GM18870 (cell line): Measurements from ENCODE around the gene NAA80.

ENCODE experiments used
- ATAC-seq: cut with Tn5 transposase; IDR thresholded peaks from one replicate; pipeline ENCODE4 v1.9.1; 2021; ENCODE audit warnings: moderate library complexity; ENCODE audit not compliant: unreplicated experiment

NAA80 gene

DNA sequence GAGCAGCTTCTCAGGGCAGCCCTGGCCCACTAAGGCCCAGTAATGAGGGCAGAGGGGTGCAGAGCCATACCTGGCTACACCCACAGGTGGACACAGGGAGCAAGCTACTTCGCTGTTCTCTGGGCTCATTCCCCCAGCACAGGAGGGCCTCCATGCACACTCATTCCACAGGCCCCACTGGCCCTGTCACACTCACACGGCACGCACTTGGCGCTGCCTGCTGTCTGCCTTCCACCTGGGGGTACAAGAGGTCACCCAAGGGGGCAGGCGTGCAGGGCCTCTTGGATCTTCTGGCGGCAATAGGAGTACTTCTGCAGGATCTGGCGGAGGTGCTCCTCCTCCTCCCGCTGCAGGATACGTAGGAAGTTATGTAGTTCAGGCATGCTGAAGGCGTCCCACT lies 31.1 kb upstream of the NAA80 start:
- no peak for ATAC-seq

DNA sequence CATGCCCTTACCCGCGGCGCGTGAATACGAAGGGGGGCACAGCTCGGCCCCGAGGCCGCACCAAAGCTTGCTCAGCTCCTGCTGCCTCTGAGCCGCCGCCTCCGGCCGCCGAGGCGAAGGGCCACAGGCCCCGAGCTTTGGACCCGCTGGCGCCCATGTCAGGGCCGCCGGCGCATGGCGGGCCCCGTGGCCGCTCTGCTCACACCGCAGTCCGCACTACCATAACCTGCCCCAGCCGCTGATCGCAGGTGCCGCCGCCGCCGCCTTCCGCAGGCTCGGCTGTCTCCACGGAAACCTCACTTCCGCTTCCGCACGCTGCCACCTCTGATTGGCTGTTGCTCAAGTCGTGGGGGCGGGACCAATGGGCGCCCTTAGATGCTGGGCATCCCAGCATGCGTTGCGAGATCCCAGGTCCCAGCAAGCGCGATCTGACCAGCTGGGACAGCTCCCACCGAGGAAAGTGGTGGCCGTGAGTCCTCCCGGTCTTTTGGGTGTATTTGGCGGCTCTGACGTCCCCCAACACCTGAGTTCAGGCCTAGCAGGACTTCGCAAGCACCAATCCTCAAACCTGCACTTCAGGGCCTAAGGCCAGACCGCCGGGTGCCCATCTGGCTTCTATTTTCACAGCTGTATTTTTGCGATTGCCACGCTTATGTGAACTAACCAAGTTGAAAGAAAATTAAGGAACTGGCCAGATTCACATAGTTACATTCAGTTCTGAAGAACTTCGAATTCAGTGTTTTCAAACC lies 28.9 kb upstream of the NAA80 start, which contains the start of gene TUSC2:
TUSC2 (minus strand) TSS at position 281 of the 749 bp plus-strand sequence; CDS start at position 157, 124 bp downstream.
- peak; percentile 70 for ATAC-seq

DNA sequence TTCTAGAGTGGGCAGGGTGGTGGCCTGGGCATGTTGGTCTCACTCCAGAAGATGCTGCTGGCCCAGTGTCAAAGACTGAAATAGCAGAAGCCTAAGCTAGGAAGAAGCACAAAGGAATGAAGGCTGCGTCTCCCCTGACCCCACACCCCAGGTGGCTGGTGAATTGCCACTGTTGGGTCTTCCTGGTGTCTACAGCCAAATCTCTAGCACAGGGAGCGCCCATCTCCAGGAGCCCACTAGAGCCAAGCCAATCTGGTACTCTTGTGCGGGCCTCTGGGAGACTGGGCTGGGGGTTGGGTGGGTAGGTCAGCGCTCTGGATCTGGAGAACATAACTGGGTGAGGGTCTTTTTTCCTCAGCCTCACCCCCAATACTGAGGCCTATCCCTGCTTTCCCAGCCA lies 27.9 kb upstream of the NAA80 start:
- no peak for ATAC-seq

DNA sequence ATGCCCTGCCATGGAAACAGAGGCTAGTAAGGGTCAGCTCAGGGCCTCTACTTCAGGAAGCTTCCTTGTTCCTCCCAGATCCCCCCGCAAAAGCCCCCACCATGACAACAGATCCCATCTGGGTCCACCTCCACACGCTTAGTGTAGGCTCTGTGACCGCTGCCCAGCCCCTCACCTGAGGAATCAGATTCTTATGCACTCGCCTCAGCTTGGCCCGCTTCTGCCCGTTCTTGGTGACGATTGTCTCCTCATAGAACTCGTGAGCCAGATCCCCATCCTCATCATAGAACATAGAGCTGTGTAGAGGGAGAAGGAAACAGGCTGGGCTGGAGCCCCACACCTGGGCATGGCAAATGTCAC lies 27.0 kb upstream of the NAA80 start:
- ATAC-seq = no peak

DNA sequence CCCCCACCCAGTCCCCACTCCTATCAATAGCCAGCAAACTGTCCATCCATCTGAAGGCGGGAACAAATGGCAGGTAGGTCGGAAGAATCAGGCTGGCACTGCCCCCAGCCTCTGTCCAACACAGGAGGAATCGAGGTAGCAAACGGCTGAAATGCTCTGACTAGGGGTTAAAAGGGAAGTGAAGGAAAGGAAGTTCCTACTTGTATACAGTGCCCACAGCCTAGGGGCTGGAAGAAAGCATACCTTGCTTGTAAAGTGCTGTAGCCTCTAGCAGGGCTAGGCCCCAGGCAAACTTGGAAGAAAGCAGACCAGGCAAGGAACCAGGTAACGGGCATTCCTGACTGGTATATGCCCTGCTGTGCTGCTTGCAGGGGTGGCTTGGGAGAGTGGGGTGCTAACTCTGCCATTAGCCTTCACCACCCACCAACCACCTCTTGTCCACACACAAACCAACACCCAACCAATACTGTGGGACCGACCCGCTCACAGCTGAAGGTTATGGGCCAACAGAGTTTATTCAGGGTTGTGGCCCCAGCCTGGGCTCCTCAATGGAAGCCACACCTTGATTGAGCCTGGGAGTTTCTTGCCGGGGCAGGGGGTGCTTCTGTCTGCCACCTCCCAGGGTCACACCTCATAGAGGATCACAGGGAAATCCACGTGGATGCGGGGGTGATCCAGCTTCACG lies 26.4 kb upstream of the NAA80 start:
- ATAC-seq = no peak

DNA sequence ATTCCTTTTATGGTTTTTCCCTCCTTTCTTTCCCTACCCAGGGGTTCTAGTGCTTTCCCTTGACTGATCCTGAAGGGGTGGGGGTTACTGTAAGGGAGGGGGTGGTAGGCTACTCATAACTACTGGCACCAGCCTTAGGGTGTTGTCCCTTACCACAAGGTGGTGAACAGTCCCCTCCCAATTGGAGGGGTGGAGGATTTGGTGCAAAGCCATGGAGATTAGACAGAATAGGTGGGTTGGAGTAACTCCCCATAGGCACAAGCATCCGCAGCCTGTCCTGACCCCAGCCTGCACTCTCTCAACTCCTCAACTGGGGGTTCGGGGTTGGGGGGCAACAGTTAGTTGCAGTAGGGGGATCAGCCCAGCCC lies 25.9 kb upstream of the NAA80 start:
- no peak for ATAC-seq

DNA sequence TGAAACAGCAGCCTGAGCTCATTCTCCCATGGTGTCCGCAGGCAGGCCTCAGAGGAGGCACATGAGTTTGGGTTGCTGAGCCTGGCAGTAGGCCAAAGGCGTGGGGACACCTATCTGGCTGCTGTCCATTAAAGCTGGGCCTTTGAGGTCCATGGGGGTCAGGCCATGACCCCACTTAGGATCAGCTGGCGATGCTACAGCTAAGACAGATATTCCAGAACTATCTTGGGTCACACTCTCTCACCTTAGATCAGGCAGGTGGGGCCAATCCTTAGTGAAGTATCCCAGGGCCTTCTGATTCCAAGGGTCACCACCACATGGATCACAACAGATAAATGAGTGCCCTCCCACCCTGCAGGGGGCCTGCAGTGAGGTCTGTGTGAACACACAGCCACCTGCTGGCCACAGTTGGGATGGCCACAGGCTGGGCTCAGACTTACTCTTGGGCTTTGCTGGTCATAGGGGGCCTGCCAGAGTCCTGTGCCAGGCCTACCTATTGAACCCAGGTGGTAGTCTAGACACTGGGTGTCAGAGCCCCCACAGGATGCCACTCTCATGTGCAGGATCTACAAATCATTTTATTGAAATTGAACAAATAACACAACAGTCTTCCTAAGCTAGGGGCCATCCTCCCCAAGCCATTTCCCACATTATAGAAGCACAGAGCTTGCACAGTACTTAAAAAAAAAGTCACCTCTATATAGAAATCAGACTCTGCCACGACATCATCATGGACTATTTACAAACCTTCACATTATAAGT lies 25.3 kb upstream of the NAA80 start:
- no peak for ATAC-seq

DNA sequence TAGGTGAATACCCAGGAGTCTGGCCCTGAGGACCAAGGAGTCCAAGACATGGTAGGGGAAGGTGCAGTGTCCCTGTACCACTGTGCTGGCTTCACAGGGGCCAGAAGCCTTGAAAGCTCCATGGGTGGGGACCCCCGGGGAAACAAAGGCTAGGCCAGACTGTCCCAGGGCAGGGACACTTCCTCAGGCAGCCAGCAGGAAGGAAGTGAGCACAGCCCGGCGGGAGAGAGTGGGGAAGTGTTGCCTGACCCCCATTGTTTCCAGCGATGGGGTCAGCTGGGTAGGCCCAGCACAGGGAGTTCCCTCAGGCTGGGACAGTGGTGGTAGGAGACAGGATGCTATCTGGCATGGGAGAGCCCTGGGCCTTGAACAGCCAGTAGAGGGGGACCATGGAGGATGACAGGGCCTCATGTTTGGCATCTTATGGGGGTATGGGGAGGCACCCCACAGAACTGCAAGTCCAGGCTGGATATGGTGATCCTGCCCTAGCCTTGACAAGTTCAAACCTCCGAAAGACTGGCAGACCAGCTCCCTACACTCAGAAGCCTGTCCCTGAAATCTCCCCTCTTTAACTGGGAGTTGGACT lies 24.5 kb upstream of the NAA80 start:
- ATAC-seq = no peak

DNA sequence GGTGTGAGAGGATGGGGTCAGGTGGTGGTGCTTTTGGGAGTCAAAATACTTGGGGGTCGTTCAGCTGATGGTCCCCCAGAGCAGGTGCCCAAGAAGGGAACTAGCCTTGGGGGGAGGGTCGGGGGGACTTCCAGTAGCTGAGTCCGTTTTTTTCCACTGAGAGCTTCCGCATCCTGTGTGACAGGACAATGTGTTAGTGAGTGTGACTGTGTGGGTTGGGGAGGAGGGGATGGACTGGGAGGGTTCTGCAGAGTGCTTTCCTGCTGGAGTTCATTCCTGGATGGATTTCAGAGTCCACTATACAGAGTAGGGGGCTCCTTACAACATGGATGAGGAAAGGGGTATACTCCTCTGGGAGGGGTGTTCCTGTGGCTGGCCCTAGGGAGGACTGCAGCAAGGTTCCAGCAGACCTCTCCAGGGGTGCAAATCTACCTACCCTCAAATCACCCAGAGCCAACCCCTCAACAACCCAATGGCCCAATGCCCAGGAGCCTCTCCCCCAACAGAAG lies 23.9 kb upstream of the NAA80 start:
- ATAC-seq = no peak

DNA sequence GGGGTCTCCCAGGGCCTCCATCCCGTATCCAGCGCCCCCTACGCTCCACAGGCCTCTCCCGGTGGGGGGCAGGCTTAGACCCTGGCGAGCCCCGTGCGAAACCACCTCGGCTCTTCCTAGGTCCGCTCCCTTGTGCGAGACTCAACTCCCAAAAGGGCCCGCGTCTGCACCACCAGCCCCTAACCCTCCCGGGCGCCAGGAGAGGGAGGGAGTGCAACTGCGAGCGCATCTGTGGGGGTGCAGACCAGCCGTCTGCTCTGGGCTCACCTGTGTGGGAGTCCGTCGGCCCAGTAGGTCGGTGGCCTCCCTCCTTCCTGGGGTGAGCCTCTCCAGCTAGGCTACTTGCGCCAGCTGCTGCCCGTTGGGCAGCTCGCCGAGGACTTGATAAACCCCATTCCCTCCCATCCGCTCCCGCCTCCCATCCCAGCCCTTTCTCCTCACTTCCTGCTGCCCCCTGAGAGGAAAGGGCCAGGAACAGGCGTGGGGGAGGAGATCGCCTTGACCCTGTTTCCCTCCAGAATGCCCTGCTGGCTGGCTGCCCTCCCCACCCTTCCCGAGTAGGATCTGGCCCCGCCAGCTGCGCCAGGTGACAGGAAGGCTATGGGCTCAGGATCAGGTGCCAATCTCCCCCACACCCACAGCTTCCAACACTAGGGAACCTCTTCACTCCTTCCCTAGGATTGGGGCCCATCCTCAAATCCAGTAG lies 23.3 kb upstream of the NAA80 start, which contains the start of gene HYAL2:
HYAL2 (minus strand) TSS at position 360 of the 706 bp plus-strand sequence. CDS start 2,256 bp downstream, outside the sequence.
- ATAC-seq = no peak

DNA sequence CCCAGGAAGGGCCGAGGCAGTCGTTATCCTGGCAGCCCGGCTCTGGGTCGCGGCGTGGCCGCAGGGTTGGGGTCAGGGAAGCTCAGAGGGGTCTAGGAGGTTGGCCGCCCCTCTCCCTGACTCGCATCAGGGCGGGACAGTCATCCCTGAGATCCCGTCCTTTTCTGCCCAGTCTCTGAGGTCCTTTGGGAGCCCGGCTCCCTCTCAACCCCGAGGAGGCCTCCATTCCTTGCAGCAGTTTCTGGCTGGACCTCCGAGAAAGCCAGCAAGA lies 22.8 kb upstream of the NAA80 start:
- ATAC-seq = no peak

DNA sequence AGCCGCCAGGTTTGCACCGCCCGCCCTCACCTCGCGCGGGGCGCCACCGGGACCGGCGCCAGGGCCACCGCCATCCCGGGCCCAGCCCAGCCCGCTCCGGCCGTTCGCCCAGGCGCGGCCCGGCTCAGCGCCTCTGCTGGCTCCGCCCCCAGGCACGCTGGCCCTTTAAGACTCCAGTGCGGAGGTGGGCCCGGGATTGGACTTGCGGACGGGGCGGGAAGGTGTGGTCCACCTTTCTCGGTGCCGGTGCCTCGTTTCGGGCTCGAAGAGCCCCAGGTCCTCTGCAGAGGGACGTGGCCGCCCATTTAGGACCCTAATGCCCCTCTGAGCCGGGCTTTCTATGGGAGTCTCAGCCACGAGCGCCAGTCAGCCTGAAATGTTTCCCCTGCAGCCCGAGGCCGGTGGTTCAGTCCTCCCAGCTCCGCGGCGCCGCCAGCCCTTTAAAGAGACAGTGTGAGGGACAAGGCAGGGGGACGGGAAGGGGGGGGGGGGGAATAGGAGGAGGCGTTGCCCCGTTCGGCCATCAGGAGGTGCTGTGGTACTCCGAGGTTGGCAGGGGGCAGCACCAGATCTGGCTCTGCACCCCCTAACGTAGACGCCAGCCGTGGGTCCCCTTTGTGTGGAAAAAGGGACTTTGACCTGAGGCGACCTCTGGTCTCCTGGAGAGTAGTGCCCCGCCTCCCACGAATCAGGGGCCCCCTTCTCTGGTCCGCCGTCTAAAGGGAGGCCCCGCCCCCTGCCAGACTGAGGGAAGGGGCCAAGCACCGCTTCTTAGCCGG lies 22.3 kb upstream of the NAA80 start:
- peak; percentile 51 for ATAC-seq

DNA sequence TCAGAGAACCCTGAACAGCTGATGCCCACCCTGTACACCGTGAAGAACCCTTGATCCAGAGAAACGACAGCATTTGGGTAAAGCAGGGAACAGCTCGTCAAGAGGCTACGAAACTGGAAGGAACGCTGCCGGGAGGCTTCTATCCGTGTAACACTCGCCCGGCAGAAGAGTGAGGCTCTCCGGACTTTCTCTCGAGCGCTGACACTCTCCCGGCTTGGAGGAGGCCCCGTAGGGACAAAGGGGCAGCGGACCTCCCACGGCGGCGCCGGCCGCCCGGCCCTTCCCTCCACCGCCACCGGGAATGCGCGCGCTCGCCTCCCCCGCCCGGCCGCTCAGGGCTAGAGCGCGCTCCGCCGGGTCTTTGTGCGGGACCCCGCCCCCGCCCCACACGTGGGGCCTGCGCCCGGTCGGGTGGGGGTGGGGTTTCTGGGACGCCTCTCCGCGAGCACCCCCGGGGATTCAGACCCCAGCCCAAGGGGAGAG lies 21.7 kb upstream of the NAA80 start:
- peak; percentile 27 for ATAC-seq

DNA sequence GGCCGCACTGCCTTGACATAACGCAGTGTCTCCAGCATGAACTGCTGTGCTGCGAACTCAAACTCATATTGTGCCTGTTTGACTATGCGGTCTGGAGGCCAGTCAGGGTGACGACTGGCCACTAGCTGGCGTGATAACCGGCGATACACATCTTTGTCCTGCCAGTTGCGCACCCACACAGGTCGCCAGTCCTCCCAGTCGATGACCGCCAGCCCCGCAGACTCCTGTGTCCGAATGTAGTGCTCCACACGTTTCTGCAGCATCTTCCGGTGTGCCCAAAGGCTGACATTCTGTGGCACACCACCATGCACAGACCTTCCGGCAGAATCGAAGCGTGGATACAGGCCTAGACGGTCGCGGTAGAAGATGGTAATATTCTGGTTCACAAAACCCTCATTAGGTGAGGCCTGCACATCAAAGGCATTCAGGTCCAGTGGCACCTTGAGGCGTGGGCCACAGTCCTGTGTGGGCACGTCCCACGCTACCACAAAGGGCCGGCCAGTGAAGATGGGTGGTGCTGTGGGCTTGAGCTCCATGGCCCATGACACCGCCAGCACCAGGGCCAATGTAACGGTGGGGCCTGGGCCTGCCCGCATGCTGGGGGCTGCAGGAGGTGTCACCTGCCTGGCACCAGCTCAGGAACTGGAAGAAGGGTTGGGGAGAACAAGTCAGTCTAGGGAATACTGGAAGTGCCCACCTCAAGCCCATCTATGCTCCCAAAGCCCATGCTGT lies 20.9 kb upstream of the NAA80 start:
- no peak for ATAC-seq

DNA sequence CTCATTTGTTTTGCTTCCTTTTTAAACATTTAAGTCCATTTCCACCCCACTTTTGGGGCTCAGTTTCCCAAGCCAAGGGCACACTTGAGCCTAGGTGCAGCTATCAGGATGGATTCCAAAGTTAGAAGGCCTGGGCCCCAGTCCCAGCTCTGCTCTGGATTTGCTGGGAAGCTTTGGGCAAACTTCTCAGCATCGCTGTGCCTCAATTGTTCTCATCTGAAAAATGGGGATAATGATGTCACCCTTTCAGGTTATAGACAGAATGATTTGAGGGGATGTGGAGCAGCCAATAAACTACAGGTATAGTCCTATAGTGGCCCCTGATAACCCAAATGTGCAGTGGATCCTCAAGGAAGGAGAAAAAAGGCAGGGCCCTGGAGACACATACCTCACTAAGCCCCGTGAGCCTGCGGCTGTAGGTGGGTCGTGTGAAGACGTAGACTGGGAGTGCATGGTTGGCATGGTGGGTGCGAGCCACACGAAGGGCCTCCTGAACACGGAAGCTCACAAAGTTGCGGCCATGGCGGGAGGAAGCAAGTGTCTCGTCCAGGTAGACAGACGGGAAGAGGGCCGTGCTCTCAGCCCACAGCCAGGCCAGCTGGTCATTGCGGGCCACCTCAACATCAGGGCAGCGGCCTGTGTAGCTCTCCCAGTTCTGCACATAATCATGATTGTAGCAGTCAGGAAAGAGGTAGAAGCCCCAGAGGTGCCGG lies 20.1 kb upstream of the NAA80 start:
- ATAC-seq = no peak

DNA sequence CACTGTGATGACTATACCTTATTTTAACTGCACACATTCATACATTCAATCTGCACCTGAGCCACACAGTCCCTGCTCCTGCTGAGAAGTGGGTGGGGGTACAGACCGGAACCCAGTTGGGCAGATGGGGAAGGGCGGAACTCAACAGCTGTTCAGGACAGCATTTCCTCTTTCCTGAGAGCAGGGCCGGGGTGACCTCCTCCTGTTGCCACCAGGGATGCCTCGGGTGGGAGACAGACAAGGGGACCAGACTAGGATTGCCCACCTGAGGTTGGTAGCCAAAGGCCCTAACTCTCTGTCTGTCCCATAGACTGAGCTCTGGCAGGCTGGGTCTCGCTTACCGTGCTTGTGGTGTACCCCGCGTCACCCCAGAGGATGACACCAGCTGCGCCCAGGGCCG lies 19.4 kb upstream of the NAA80 start:
- no peak for ATAC-seq

DNA sequence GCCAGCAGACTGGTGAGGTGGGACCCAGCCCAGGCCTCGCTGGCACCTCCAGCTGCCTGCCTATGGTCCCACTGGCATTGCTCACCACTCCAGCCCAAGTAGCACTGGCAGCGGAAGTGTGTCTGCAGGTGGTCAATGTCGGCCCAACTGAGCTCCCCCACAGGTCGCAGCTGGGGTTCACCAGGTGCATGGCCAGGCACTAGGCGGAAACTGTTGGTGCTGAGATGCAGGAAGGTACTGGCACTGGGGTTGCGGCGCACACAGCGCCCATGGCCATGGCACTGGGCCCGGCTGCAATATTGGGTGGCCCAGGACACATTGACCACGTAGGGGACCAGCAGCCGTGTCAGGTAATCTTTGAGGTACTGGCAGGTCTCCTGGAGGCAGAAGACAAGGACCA lies 19.0 kb upstream of the NAA80 start:
- ATAC-seq = no peak

DNA sequence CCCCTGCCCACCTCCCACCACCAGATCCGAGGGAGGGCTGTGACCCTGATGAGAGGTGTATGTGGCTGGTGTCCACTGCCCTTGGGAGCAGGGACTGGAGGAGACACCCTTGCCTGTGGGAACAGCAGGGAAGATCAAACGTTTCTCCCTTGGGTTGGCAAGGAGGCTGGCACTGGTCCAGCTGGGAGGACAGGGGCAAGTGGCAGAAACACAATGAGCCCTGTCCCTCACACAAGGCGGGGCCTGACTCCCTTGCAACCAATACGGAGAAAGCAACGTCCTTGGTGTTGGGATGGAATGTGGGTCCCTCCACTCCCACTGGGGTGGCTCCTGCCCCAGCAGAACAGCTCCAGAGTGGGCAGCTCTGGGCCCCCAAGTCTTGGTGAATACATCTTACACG lies 18.1 kb upstream of the NAA80 start:
- ATAC-seq = no peak
